Measurements from ENCODE around the gene RNF180. TPM values are rescaled to one million over a fixed set of nuclear protein-coding genes. Genes with fewer than 3 reads are reported as not detected.

RNF180 gene
- total and polyA plus RNA-seq, 2 of the 13 experiments (the other 11 are each of a cell fraction or from before 2014, with no cell fraction given), result 0.20 TPM; not detected in 1

- ChIA-PET POLR2A (no interaction called here), CTCF (ENCODE audit: low intra/inter-chr PET ratio, low total read pairs) (no interaction called here)
- in situ Hi-C loops (cut with HindIII; ENCODE audit: extremely low pct_ligation_motif_present, low pct_unique_long_range_greater_than_20kb) (no loop called here), intact Hi-C loops (cut with micrococcal nuclease; ENCODE audit: unreplicated experiment) (loop anchor here (5.0 kb wide), 1 partner anchor 462 kb away; no protein-coding TSS in a partner anchor)
- Histone ChIP-seq H3K4me3 (replicated peaks in 1 of 3; ENCODE audit: insufficient read depth in 1 of 3, low read depth in 2 of 3, low read length in 3 of 3) (no peak overlapping the region), H3K9ac (ENCODE audit: insufficient read depth, low read depth, low read length) (no peak overlapping the region), H3K27me3 (ENCODE audit: control insufficient read depth in 1 of 2, insufficient read depth in 2 of 2, low read length in 2 of 2) (no peaks in the 10 kb centered on the region), H3K36me3 (replicated peaks in 1 of 2; ENCODE audit: control insufficient read depth in 1 of 2, insufficient read depth in 2 of 2, low read length in 2 of 2) (no peaks in the 10 kb centered on the region), H3K27ac (ENCODE audit: extremely low read length, insufficient read depth, low read length) (no peak overlapping the region), H3K4me1 (ENCODE audit: insufficient read depth, low read length) (no peaks in the 10 kb centered on the region), H2AFZ (ENCODE audit: low read length) (no peak overlapping the region), H3K9me3 (ENCODE audit: low read length) (no peaks in the 10 kb centered on the region), H4K20me1 (ENCODE audit: insufficient read depth, low read length) (no peaks in the 10 kb centered on the region), H3K4me2 (ENCODE audit: low read depth, low read length) (no peak overlapping the region), H3K79me2 (ENCODE audit: insufficient read depth, low read length) (no peaks in the 10 kb centered on the region)
- BruUV-seq (replicated peaks), result no TSS peak
- ATAC-seq (no peak), FAIRE-seq (no peak), DNase-seq (ENCODE audit: low spot score) (no peak)
- TF ChIP-seq ZNF501 (CRISPR knock-in tag; IDR thresholded peaks at IDR 0.05), result no peak
- TF ChIP-seq REXO4 (CRISPR knock-in tag; IDR thresholded peaks at IDR 0.05; ENCODE audit: borderline replicate concordance), result no peak
- TF ChIP-seq ZNF34 (CRISPR knock-in tag; IDR thresholded peaks at IDR 0.05; ENCODE audit: borderline replicate concordance), result no peak
- TF ChIP-seq ZFP62 (CRISPR knock-in tag; IDR thresholded peaks at IDR 0.05), result no peak
- TF ChIP-seq FIP1L1 (IDR thresholded peaks at IDR 0.05; ENCODE audit: borderline replicate concordance, insufficient read depth, low read depth, low read length), result no peak
- no peak for TF ChIP-seq ZNF136 (CRISPR knock-in tag; IDR thresholded peaks at IDR 0.05; ENCODE audit: low read depth)
- TF ChIP-seq ZKSCAN5 (CRISPR knock-in tag; IDR thresholded peaks at IDR 0.05), result no peak
- TF ChIP-seq ZNF282 (IDR thresholded peaks at IDR 0.05; ENCODE audit: partially characterized antibody), result no peak
- TF ChIP-seq CBX5 (CRISPR knock-in tag; IDR thresholded peaks at IDR 0.05; ENCODE audit: borderline replicate concordance), result no peak
- 67% methylated on average over 3 of the region's 33 CpGs for WGBS (ENCODE audit: low lambda C conversion rate)
Measured at GRCh38 chr5:64149857-64150521, 15.7 kb upstream of the RNF180 start.

- POLR2A ChIA-PET, result no interaction called here
- ATAC-seq (no peak), DNase-seq (ENCODE audit: low spot score) (no peak), FAIRE-seq (no peak)
- no peaks in the 10 kb centered on the region for H3K79me2 ChIP-seq (ENCODE audit: insufficient read depth, low read length)
- WGBS (ENCODE audit: low lambda C conversion rate), result 0% methylated on average over 1 of the region's 1 CpG
- H3K4me1 ChIP-seq (ENCODE audit: insufficient read depth, low read length), result no peaks in the 10 kb centered on the region
- no peak overlapping the region for H3K9ac ChIP-seq (ENCODE audit: insufficient read depth, low read depth, low read length)
- no peaks in the 10 kb centered on the region for H3K36me3 ChIP-seq (replicated peaks in 1 of 2; ENCODE audit: control insufficient read depth in 1 of 2, insufficient read depth in 2 of 2, low read length in 2 of 2)
- H2AFZ ChIP-seq (ENCODE audit: low read length), result no peak overlapping the region
- H3K27me3 ChIP-seq (ENCODE audit: control insufficient read depth in 1 of 2, insufficient read depth in 2 of 2, low read length in 2 of 2), result no peaks in the 10 kb centered on the region
- CTCF ChIA-PET (ENCODE audit: low intra/inter-chr PET ratio, low total read pairs), result no interaction called here
- no peaks in the 10 kb centered on the region for H4K20me1 ChIP-seq (ENCODE audit: insufficient read depth, low read length)
- H3K4me3 ChIP-seq (replicated peaks in 1 of 3; ENCODE audit: insufficient read depth in 1 of 3, low read depth in 2 of 3, low read length in 3 of 3), result no peak overlapping the region
- no peaks in the 10 kb centered on the region for H3K9me3 ChIP-seq (ENCODE audit: low read length)
- H3K27ac ChIP-seq (ENCODE audit: extremely low read length, insufficient read depth, low read length), result no peak overlapping the region
- intact Hi-C loops (cut with micrococcal nuclease; ENCODE audit: unreplicated experiment) (no loop called here), in situ Hi-C loops (cut with HindIII; ENCODE audit: extremely low pct_ligation_motif_present, low pct_unique_long_range_greater_than_20kb) (no loop called here)
- H3K4me2 ChIP-seq (ENCODE audit: low read depth, low read length), result no peak overlapping the region
- BruUV-seq (replicated peaks), result no TSS peak
- TF ChIP-seq GRHL1 (CRISPR knock-in tag; conservative IDR thresholded peaks at IDR 0.05), result no peak
- no peak for TF ChIP-seq CREM (IDR thresholded peaks at IDR 0.05)
- TF ChIP-seq CREM (CRISPR knock-in tag; IDR thresholded peaks at IDR 0.05), result no peak
Measured at GRCh38 chr5:64156261-64156660, 9.4 kb upstream of the RNF180 start.

All from HepG2 (cell line).